Neural progenitor cell (in vitro differentiated cells): ENCODE results near the gene BEND7.

Experiments used
- CTCF ChIP-seq: fragments of 200-600 bp; sonication (generic); IDR thresholded peaks from 2 replicates; pipeline ENCODE4 v1.5.1; 2017; ENCODE audit warnings: antibody characterized with exemption, mild to moderate bottlenecking
- EZH2 ChIP-seq: fragments of 200-600 bp; sonication (generic); IDR thresholded peaks from 2 replicates; pipeline ENCODE4 v1.6.1; 2017; ENCODE audit warnings: antibody characterized with exemption, mild to moderate bottlenecking, moderate library complexity

DNA sequence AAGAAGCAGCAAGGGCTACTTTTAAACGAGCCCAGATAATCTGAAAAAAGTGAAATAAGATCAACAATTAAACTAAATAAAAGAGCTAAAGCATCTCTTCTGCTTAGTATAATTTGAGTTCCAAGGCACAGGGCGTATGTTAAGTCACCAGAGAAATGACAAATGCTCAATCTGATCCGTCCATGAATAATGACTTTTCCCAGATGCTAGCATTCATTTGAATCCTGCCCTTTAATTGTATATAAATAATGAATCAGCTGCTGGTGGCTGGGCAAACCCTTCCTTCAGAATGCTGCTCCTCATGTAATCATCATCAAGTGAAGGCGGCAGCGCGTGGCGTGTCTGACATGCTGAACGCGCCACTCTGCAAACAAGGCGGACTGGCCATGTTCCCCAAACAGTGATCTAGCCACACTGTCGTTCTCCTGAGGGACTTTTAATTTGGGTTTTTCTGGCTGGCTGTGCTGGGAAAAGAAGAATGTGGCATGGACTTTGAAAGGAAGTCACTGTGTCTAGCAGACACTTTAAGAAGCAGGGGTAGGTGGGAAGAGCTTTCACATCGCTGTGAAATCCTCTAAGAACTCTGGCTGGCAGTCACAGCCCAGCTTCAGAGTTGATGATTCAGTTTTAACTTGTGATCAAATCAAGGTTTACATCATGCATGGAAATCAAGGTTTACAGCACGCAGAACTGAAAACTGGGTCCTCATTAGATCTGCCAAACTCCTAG lies 70.7 kb downstream of the BEND7 start:
- TF ChIP-seq CTCF, result no peak
- TF ChIP-seq EZH2, result no peak
